GM18867 (cell line): ENCODE results near the gene FAM174A.
"Not testable (repeated sequence)": the region's sequence is repeated elsewhere in the genome, so short reads cannot be mapped to it uniquely, and the experiment has no call there.

Experiments used
- ATAC-seq: cut with Tn5 transposase; IDR thresholded peaks from one replicate; pipeline ENCODE4 v1.9.1; 2021; ENCODE audit warnings: mild to moderate bottlenecking, moderate library complexity; ENCODE audit not compliant: unreplicated experiment

Gene FAM174A

GRCh38 chr5:100574716-100575115 is 39.5 kb downstream of the FAM174A start:
- ATAC-seq, result no peak

GRCh38 chr5:100575815-100576214 is 40.6 kb downstream of the FAM174A start:
- ATAC-seq, result no peak

- no peak for ATAC-seq
Observed at GRCh38 chr5:100576217-100576751, 41.1 kb downstream of the FAM174A start.

GRCh38 chr5:100577506-100577905 is 42.3 kb downstream of the FAM174A start:
- ATAC-seq, result no peak

- ATAC-seq, result peak; percentile 98
Observed at GRCh38 chr5:100584069-100584468, 48.9 kb downstream of the FAM174A start.

GRCh38 chr5:100584889-100585288 is 49.7 kb downstream of the FAM174A start:
- ATAC-seq, result no peak

GRCh38 chr5:100590867-100591266 is 55.7 kb downstream of the FAM174A start:
- ATAC-seq, result no peak

GRCh38 chr5:100595152-100595811 is 60.1 kb downstream of the FAM174A start:
- peak; percentile 42 for ATAC-seq

- ATAC-seq, result peak; percentile 20
Observed at GRCh38 chr5:100595812-100596173, 60.6 kb downstream of the FAM174A start.

- ATAC-seq, result no peak
Observed at GRCh38 chr5:100598446-100598845, 63.3 kb downstream of the FAM174A start.

- no peak for ATAC-seq
Observed at GRCh38 chr5:100600298-100600994, 65.3 kb downstream of the FAM174A start.

GRCh38 chr5:100603141-100603540 is 68.0 kb downstream of the FAM174A start:
- no peak for ATAC-seq

GRCh38 chr5:100604021-100604420 is 68.8 kb downstream of the FAM174A start:
- not testable (repeated sequence) for ATAC-seq

GRCh38 chr5:100609594-100609993 is 74.4 kb downstream of the FAM174A start:
- no peak for ATAC-seq

- ATAC-seq, result no peak
Observed at GRCh38 chr5:100614308-100614707, 79.1 kb downstream of the FAM174A start.

GRCh38 chr5:100615362-100615761 is 80.2 kb downstream of the FAM174A start:
- no peak for ATAC-seq

- ATAC-seq, result no peak
Observed at GRCh38 chr5:100616291-100616690, 81.1 kb downstream of the FAM174A start.

GRCh38 chr5:100616981-100617380 is 81.8 kb downstream of the FAM174A start:
- ATAC-seq, result no peak

- peak; percentile 89 for ATAC-seq
Observed at GRCh38 chr5:100623719-100624118, 88.5 kb downstream of the FAM174A start.

- ATAC-seq, result peak; percentile 86
Observed at GRCh38 chr5:100634937-100635534, 99.9 kb downstream of the FAM174A start.
